ENCODE measurements around the gene UBE2O. TPM values are rescaled to one million over a fixed set of nuclear protein-coding genes. Genes with fewer than 3 reads are reported as not detected.

The UBE2O gene
- total and polyA plus RNA-seq, 2 experiments from 2014 or later = 7.1 to 17.2 TPM

DNA sequence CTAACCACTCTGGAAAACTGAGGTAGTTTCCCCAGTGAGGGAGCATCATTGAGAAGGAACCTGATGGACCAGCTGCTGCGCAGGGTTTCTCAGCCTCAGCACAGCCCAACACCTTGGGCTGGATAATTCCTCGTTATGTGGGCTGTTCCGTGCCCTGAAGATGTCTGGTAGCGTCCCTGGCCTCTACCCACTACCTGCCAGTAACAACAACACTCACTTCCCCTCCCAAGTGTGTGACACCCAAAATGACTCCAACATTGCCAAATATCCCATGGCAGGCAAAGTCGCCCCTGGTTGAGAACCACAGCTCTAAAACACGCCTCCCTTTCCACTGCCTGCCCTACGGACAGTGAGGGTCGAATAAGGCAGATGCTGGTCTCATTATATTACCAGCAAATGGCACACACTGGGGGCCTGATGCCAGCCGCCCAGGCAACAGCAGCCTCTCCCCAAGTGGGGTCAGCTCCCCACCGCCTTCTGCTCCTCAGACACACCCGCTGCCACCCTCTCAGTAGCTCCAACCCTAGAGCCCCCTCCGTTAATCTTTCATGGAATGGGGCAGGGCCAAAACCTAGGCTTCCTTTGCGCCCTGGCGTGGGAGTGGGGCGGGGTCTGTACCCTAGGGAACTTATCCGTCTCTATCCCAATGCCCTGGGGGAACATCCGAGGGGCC is 47.3 kb upstream of the UBE2O start:
- H3K79me2 ChIP-seq (ENCODE audit: insufficient read depth) = peaks cover 5% of the 10 kb centered on the region
- TF ChIP-seq EZH2 (IDR thresholded peaks at IDR 0.05; ENCODE audit: insufficient read depth, poor library complexity, severe bottlenecking) (no peak), EZH2phosphoT487 (IDR thresholded peaks at IDR 0.05; ENCODE audit: insufficient read depth, low read depth) (no peak)
- H3F3A ChIP-seq (ENCODE audit: insufficient read depth) = peaks cover 6% of the 10 kb centered on the region; the same call in 1 of the 2 replicates
- H3K4me3 ChIP-seq = peak overlapping the region; percentile 74
- H3K36me3 ChIP-seq (ENCODE audit: low read depth) = no peaks in the 10 kb centered on the region
- 79 to 81% methylated on average over 17 of the region's 17 CpGs for WGBS, 2 experiments (ENCODE audit: low coverage in 1 of 2, low lambda C conversion rate in 2 of 2, missing lambda C conversion rate in 2 of 2)
- peaks cover 9% of the 10 kb centered on the region for H3K4me1 ChIP-seq (ENCODE audit: insufficient read depth)
- H3K4me2 ChIP-seq (ENCODE audit: unreplicated experiment) = peak overlapping the region; percentile 63
- no peaks in the 10 kb centered on the region for H3K9me3 ChIP-seq (ENCODE audit: low read depth)
- H3K9me2 ChIP-seq (ENCODE audit: insufficient read depth) = no peaks in the 10 kb centered on the region
- H3K9ac ChIP-seq = peak overlapping the region; percentile 68
- H3K27ac ChIP-seq = no peak overlapping the region
- H2AFZ ChIP-seq = no peak overlapping the region
- in situ Hi-C loops (cut with MboI) = no loop called here
- DNase-seq = no peak
- no peaks in the 10 kb centered on the region for H4K20me1 ChIP-seq (ENCODE audit: insufficient read depth)
- H3K27me3 ChIP-seq (replicated peaks; ENCODE audit: insufficient read depth) = no peaks in the 10 kb centered on the region

DNA sequence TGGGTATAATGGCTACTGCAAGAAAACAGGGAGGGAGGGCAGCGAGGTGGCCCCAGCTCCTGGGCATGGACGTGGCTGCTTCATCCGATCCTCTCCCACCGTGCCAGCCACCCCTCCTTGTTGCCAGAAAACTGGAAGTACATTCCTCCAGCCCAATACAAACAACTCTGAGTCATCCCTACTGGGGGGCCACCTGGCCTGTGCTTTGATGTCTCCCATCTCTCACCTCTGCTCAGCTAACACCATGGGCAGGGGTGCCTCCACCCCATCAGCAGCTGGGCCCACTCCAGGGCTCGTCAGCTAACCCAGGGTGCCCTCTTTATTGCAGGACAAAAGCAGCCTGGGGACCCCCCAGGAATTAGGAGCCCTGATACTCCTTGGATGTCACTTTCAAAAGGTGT is 46.3 kb upstream of the UBE2O start:
- H3K9ac ChIP-seq = no peak overlapping the region

DNA sequence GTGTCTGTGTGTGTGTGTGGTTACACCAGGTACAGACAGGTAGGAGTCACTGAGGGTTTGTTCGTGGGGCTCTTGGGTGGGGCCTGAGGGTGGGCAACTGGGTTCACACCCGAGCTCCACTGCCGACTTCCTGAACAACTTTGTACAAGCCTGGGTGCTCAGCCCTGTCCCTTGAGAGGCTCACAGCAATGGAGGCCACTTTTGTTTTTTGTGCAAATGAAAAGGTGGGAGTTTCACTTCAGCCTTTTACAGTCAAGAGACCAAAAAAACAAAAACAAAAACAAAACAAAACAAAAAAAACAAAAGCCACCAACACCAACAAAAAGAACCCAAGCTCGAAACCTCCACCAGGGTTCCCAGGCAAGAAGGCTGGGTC is 45.9 kb upstream of the UBE2O start:
- H3K79me2 ChIP-seq (ENCODE audit: insufficient read depth) = peaks cover 5% of the 10 kb centered on the region
- H2AFZ ChIP-seq = no peak overlapping the region
- H3K27ac ChIP-seq = peak overlapping the region; percentile 57; the same call in 1 of the 2 replicates
- no peaks in the 10 kb centered on the region for H3K36me3 ChIP-seq (ENCODE audit: low read depth)
- H4K20me1 ChIP-seq (ENCODE audit: insufficient read depth) = no peaks in the 10 kb centered on the region
- WGBS, 2 experiments (ENCODE audit: low coverage in 1 of 2, low lambda C conversion rate in 2 of 2, missing lambda C conversion rate in 2 of 2) = 73 to 81% methylated on average over 3 to 4 of the region's 4 CpGs
- H3K9ac ChIP-seq = no peak overlapping the region
- no peak for TF ChIP-seq EZH2 (IDR thresholded peaks at IDR 0.05; ENCODE audit: insufficient read depth, poor library complexity, severe bottlenecking)
- no peak for TF ChIP-seq EZH2phosphoT487 (IDR thresholded peaks at IDR 0.05; ENCODE audit: insufficient read depth, low read depth)
- no peak for DNase-seq
- peaks cover 9% of the 10 kb centered on the region for H3K4me1 ChIP-seq (ENCODE audit: insufficient read depth)
- no peaks in the 10 kb centered on the region for H3K9me3 ChIP-seq (ENCODE audit: low read depth)
- H3F3A ChIP-seq (ENCODE audit: insufficient read depth) = peaks cover 6% of the 10 kb centered on the region; the same call in 1 of the 2 replicates
- in situ Hi-C loops (cut with MboI) = loop anchor here (25.0 kb wide), 1 partner anchor 88 kb away; the partner anchor contains the start of gene ST6GALNAC2
- H3K9me2 ChIP-seq (ENCODE audit: insufficient read depth) = no peaks in the 10 kb centered on the region
- no peaks in the 10 kb centered on the region for H3K27me3 ChIP-seq (replicated peaks; ENCODE audit: insufficient read depth)
- no peak overlapping the region for H3K4me2 ChIP-seq (ENCODE audit: unreplicated experiment)
- H3K4me3 ChIP-seq = no peak overlapping the region

More for the DNA sequence above, 46.3 kb upstream of the UBE2O start:
- Histone ChIP-seq H3K4me3 (no peak overlapping the region), H3F3A (ENCODE audit: insufficient read depth) (peaks cover 6% of the 10 kb centered on the region; the same call in 1 of the 2 replicates), H3K4me1 (ENCODE audit: insufficient read depth) (peaks cover 9% of the 10 kb centered on the region), H2AFZ (no peak overlapping the region), H3K9me2 (ENCODE audit: insufficient read depth) (no peaks in the 10 kb centered on the region), H3K9me3 (ENCODE audit: low read depth) (no peaks in the 10 kb centered on the region), H3K27me3 (replicated peaks; ENCODE audit: insufficient read depth) (no peaks in the 10 kb centered on the region), H3K36me3 (ENCODE audit: low read depth) (no peaks in the 10 kb centered on the region), H3K79me2 (ENCODE audit: insufficient read depth) (peaks cover 5% of the 10 kb centered on the region), H4K20me1 (ENCODE audit: insufficient read depth) (no peaks in the 10 kb centered on the region), H3K27ac (no peak overlapping the region), H3K4me2 (ENCODE audit: unreplicated experiment) (no peak overlapping the region)
- no peak for TF ChIP-seq EZH2phosphoT487 (IDR thresholded peaks at IDR 0.05; ENCODE audit: insufficient read depth, low read depth)
- TF ChIP-seq EZH2 (IDR thresholded peaks at IDR 0.05; ENCODE audit: insufficient read depth, poor library complexity, severe bottlenecking) = no peak
- WGBS, 2 experiments (ENCODE audit: low coverage in 1 of 2, low lambda C conversion rate in 2 of 2, missing lambda C conversion rate in 2 of 2) = 85 to 94% methylated on average over 5 of the region's 5 CpGs
- no peak for DNase-seq
- in situ Hi-C loops (cut with MboI) = loop anchor here (25.0 kb wide), 1 partner anchor 88 kb away; the partner anchor contains the start of gene ST6GALNAC2

DNA sequence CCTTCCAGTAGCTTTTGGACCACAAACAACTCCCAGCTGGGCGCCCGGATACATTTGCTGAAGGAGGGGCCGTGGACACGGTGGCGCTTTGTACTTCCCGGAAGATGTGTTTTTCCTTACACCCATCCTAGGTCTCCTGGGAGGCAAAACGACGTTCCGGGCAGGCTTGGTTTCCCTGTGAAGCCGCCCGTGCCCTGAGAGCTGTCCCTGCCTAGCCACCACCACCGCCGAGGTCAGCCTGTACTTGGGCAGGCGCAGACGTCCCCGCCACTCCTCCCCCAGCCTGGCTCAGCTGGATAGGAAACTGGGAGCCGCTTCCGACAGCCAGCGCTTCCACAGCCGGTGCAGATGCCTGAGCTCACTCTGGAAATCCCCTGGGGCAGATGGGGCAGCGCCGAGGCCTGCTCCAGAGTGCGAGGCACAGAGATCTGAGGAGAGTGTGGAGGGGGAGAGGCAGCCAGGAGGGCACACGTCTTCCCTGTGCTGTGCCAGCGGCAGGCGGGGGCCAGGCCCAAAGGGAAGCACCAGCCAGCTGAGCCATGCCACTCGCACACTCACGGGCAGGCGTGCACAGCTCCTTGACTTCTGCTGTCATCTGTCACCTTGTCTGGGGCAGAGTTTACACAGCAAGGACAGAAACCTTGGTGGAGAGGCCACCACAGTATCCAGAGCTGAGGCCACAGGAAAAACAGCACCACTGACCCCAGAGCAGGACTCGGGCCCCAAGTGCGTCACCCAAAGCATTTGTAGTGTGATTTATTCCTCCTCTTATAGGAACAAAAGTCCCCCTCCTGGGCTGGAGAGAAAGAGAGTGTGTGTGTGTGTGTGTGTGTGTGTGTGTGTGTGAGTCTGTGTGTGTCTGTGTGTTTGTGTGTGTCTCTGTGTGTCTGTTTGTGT is 45.3 kb upstream of the UBE2O start:
- peaks cover 14% of the 10 kb centered on the region for H3K4me1 ChIP-seq (ENCODE audit: insufficient read depth)
- H3K79me2 ChIP-seq (ENCODE audit: insufficient read depth) = peaks cover 5% of the 10 kb centered on the region
- peaks cover 6% of the 10 kb centered on the region; the same call in 1 of the 2 replicates for H3F3A ChIP-seq (ENCODE audit: insufficient read depth)
- peak overlapping the region; percentile 57 for H3K27ac ChIP-seq
- TF ChIP-seq EZH2phosphoT487 (IDR thresholded peaks at IDR 0.05; ENCODE audit: insufficient read depth, low read depth) (no peak), EZH2 (IDR thresholded peaks at IDR 0.05; ENCODE audit: insufficient read depth, poor library complexity, severe bottlenecking) (no peak)
- no peaks in the 10 kb centered on the region for H4K20me1 ChIP-seq (ENCODE audit: insufficient read depth)
- H2AFZ ChIP-seq = peak overlapping the region; percentile 67
- H3K27me3 ChIP-seq (replicated peaks; ENCODE audit: insufficient read depth) = no peaks in the 10 kb centered on the region
- WGBS, 2 experiments (ENCODE audit: low coverage in 1 of 2, low lambda C conversion rate in 2 of 2, missing lambda C conversion rate in 2 of 2) = 8 to 12% methylated on average over 31 of the region's 31 CpGs
- peak overlapping the region; percentile 40 for H3K4me2 ChIP-seq (ENCODE audit: unreplicated experiment)
- H3K9ac ChIP-seq = peak overlapping the region; percentile 57
- DNase-seq = peak; percentile 91
- no peaks in the 10 kb centered on the region for H3K36me3 ChIP-seq (ENCODE audit: low read depth)
- H3K9me3 ChIP-seq (ENCODE audit: low read depth) = no peaks in the 10 kb centered on the region
- peak overlapping the region; percentile 34 for H3K4me3 ChIP-seq
- in situ Hi-C loops (cut with MboI) = loop anchor here (25.0 kb wide), 1 partner anchor 89 kb away; the partner anchor contains the start of gene ST6GALNAC2
- H3K9me2 ChIP-seq (ENCODE audit: insufficient read depth) = no peaks in the 10 kb centered on the region
